Astrocyte of the spinal cord (primary cell): ENCODE measurements around the gene RIMBP2.

ENCODE experiments used
- DNase-seq: peaks from one replicate; pipeline ENCODE4 v3.0.0; 2011; ENCODE audit warnings: low read depth, low spot score
- H3K4me3 ChIP-seq: 2 replicates; pipeline ENCODE4 v1.5.1; 2011; ENCODE audit warnings: low read depth, mild to moderate bottlenecking, low read length, moderate library complexity
- in situ Hi-C: cut with HindIII; loops from 2 replicates; pipeline ENCODE4 v1.10.0; 2017; ENCODE audit warnings: low sequenced_read_pairs
- TF ChIP-seq, protein P1 (sequence below): IDR thresholded peaks from 2 replicates; pipeline ENCODE4 v1.5.1; 2012; ENCODE audit warnings: low read depth, mild to moderate bottlenecking, low read length, inconsistent platforms

Gene RIMBP2

DNA sequence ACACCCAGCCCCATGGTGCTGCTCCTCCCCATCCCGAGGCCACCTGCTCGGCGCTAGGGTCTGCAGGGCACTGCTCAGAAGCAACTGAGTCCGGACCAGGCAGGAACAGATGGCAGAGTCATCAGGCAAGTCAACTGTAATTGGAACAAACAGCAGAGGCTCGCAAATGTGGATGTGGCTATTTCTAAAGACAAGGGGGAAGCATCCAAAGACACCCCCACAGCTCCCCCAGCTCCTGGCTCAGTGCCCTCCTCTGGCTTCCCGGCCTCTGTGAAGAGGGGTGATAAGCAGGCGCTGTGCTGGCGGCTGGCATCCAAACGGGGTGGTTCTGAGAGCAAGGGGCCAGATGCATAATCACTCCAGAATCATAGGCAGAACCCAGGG lies 252.8 kb downstream of the RIMBP2 start:
- TF ChIP-seq, protein P1, sequence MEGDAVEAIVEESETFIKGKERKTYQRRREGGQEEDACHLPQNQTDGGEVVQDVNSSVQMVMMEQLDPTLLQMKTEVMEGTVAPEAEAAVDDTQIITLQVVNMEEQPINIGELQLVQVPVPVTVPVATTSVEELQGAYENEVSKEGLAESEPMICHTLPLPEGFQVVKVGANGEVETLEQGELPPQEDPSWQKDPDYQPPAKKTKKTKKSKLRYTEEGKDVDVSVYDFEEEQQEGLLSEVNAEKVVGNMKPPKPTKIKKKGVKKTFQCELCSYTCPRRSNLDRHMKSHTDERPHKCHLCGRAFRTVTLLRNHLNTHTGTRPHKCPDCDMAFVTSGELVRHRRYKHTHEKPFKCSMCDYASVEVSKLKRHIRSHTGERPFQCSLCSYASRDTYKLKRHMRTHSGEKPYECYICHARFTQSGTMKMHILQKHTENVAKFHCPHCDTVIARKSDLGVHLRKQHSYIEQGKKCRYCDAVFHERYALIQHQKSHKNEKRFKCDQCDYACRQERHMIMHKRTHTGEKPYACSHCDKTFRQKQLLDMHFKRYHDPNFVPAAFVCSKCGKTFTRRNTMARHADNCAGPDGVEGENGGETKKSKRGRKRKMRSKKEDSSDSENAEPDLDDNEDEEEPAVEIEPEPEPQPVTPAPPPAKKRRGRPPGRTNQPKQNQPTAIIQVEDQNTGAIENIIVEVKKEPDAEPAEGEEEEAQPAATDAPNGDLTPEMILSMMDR: no peak
- DNase-seq: no peak
- in situ Hi-C loops: no loop called here
- no peak overlapping the region for H3K4me3 ChIP-seq

DNA sequence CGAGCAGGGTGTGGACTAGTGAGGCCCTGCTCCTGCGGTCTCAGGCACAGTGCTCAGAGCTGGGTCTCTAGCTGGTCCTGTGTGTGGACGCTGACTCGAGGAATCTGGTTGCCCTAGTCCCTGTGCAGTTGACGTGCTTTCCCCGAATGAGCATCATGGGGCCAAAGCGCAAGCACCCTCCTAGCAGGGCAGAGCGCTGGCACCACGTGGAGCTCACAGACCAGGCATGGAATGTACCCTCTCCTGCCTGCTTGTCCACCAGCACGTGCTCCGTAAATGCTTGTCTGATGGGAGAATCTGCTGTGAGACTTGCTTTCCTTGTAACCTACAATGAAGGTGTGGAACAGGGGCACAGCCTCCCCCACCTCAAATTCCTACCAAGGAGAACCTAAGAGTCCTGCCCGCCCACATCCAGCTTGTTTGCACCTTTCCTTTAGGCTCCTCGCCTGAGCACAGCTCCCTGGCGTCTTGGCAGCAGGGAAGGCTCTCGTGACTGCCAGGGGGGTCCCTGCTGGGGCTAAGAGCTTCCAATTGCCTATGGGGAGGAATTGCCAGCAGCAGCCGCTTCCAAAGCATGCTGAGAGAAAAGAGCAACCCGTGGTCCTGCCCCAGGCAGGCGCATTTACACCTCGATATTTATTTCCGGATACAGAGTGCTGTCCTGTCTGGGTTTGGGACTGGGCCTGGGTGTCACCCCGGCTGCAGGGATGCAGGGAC lies 253.4 kb downstream of the RIMBP2 start:
- DNase-seq: no peak
- H3K4me3 ChIP-seq: no peak overlapping the region
- in situ Hi-C loops: no loop called here
- TF ChIP-seq, protein P1: no peak

DNA sequence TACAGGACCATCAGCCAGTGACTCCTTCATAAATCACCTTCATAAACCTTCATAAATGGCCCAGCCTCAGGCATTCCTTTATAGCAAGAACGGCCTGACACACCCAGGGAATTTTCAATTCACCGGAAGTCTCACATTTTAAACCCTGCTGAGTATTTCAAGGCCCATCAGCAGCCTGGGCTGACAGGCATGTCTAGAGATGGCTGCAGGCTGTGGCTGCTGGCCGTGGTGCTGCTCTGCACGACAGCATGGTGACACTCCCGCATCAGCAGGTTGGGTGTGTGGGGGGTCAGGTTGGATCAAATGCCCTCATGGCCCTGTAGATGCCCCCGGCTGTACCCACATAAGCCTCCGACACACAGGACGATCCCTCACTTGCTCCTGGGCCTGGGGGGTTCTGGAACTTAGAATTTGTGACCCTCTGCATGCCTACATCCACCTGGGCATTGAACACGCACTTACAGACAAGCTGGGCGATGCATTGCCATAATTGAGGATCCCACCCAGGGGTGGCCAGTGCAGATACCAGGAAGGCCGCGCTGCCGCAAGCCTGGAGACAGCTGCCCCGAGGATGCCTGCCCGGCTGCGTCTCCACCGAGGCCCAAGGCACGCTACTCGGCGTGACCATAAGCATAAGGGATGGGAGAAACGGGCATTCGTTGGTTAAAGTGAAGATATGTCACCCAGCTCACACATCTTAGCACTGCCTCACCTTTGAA lies 254.1 kb downstream of the RIMBP2 start:
- H3K4me3 ChIP-seq: no peak overlapping the region
- TF ChIP-seq, protein P1: no peak
- in situ Hi-C loops: no loop called here
- DNase-seq: no peak

DNA sequence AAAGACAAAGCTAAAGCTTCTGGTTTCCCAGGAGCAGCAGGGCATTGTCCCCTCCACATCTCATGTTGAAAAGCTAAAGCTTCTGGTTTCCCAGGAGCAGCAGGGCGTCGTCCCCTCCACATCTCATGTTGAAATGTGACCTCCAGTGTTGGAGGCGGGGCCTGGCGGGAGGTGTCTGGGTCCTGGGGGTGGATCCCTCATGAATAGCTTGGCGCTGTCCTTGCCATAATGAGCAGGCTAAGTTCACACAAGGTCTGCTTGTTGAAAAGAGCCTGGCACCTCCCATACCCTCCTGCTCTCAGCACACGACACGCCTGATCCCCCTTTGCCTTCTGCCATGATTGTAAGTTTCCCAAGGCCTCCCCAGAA lies 254.7 kb downstream of the RIMBP2 start:
- TF ChIP-seq, protein P1: no peak
- DNase-seq: no peak
- in situ Hi-C loops: no loop called here

DNA sequence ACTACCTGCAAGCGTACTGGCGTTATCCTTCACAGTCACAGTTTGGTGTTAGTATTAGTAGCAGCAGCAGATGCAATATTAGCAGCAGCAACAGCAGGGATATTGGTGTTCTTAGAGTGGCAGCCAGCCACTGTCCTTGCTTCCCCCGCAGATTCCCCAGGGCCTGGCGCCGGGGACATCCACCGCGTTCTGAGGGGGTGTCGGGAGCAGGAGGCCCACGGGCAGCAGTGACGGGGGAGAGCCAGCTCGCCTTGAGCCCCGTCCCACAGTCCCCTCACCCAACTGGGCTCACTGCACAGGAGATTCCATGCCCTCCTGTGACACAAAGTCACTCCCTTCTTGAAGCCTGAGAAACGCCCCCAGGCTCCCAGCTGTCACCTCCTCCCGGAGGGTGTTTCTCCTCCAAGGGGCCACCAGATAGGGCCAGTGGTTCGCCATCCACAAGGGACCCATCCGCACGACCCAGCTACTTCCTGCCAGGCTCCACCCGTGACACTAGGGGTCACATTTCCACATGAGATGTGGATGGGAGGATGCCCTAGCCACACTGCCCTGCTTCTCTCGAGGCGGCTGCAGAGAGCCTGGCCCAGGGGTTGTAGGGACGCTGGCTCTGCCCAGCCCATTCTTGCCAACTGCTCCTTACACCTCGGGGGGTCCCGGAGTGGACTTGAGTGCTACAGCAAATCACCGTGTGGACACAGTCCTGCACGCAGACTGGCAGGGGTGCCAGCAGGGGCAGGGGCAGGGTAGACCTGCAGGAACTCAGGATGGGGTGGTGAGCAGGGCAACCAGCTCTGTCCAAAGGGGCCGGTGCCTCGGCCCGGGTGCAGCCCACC lies 255.3 kb downstream of the RIMBP2 start:
- no peak for DNase-seq
- TF ChIP-seq, protein P1: no peak
- H3K4me3 ChIP-seq: no peak overlapping the region
- in situ Hi-C loops: no loop called here

More for the DNA sequence above, 254.7 kb downstream of the RIMBP2 start:
- H3K4me3 ChIP-seq: no peak overlapping the region

DNA sequence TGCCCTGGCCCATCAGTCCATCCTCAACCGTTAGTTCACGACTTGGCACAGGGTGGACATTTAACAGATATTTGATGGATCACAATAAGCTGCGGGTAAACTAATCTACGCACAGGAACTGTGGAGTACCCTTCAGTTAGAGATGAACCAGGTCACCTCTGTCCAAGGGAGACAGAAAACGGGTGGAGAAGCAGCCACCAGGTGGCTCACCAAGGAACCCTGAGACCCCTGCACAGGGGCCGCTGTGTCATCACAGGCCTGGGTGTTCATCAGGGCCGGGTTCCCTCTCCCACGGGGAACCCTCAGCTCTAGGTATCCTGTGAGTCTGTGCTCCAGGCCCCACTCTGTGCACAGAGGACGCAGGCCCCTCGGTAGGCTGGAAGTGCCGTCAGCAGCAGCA lies 256.2 kb downstream of the RIMBP2 start:
- TF ChIP-seq, protein P1: no peak
- no peak overlapping the region for H3K4me3 ChIP-seq
- DNase-seq: no peak
- in situ Hi-C loops: no loop called here
